Measurements from ENCODE around the gene PDK2. TPM values are rescaled to one million over a fixed set of nuclear protein-coding genes. Genes with fewer than 3 reads are reported as not detected.

The PDK2 gene
- total and polyA plus RNA-seq, 9 of the 15 experiments (the other 6 are each of a cell fraction or from before 2014, with no cell fraction given): 0.03 to 2.5 (median 1.4) TPM

DNA sequence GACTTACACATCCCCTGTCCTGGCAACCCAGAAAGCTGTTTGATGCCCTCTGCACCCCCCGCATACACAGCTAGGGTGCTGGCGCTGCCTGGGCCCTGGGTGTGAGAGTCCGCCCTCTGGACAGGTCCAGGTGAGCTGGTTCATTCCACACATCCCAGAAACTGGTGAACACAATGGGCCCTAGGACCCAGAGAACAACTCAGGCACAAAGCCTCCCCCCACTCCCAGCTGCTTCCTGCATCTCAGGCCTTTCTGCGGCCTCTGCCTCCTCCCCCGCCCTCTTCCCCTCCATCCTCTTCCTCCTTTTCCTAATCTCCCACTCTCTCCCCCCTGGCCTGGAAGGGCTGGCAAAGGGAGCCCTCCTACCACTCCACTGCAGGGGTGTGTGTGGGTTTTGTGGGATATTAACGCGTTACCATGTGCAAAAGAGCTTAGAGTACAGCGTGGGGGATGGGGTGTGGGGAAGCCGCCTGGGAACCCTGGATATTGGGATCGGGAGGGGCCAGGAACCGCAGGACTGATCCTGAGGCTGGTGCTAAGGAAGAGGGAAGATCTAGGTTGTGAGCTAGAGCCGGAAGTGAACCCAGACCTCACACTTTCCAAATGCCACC lies 56.9 kb downstream of the PDK2 start (continued):
- TF ChIP-seq, protein P1, sequence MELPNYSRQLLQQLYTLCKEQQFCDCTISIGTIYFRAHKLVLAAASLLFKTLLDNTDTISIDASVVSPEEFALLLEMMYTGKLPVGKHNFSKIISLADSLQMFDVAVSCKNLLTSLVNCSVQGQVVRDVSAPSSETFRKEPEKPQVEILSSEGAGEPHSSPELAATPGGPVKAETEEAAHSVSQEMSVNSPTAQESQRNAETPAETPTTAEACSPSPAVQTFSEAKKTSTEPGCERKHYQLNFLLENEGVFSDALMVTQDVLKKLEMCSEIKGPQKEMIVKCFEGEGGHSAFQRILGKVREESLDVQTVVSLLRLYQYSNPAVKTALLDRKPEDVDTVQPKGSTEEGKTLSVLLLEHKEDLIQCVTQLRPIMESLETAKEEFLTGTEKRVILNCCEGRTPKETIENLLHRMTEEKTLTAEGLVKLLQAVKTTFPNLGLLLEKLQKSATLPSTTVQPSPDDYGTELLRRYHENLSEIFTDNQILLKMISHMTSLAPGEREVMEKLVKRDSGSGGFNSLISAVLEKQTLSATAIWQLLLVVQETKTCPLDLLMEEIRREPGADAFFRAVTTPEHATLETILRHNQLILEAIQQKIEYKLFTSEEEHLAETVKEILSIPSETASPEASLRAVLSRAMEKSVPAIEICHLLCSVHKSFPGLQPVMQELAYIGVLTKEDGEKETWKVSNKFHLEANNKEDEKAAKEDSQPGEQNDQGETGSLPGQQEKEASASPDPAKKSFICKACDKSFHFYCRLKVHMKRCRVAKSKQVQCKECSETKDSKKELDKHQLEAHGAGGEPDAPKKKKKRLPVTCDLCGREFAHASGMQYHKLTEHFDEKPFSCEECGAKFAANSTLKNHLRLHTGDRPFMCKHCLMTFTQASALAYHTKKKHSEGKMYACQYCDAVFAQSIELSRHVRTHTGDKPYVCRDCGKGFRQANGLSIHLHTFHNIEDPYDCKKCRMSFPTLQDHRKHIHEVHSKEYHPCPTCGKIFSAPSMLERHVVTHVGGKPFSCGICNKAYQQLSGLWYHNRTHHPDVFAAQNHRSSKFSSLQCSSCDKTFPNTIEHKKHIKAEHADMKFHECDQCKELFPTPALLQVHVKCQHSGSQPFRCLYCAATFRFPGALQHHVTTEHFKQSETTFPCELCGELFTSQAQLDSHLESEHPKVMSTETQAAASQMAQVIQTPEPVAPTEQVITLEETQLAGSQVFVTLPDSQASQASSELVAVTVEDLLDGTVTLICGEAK (IDR thresholded peaks at IDR 0.05): no peak; the same call in 1 of the 2 replicates
- TF ChIP-seq, protein P1 (CRISPR knock-in tag; IDR thresholded peaks at IDR 0.05): no peak
- no peak for TF ChIP-seq POLR3G (IDR thresholded peaks at IDR 0.05; ENCODE audit: extremely low read depth, insufficient read length, insufficient replicate concordance)
- no peak for TF ChIP-seq FOXJ3 (CRISPR knock-in tag; IDR thresholded peaks at IDR 0.05)
- no peak for TF ChIP-seq NONO (IDR thresholded peaks at IDR 0.05; ENCODE audit: low read depth in 2 of 2, low read length in 1 of 2)
- no peak for TF ChIP-seq BACH1 (tag; IDR thresholded peaks at IDR 0.05)
- peak; percentile 56; the same call in 1 of the 2 replicates for TF ChIP-seq EP300 (IDR thresholded peaks at IDR 0.05; ENCODE audit: low read length)
- no peak; the same call in 1 of the 2 replicates for TF ChIP-seq ZBTB1 (CRISPR knock-in tag; IDR thresholded peaks at IDR 0.05; ENCODE audit: borderline replicate concordance, low read depth)
- TF ChIP-seq NFATC3 (IDR thresholded peaks at IDR 0.05): no peak
- TF ChIP-seq ZNF717 (CRISPR knock-in tag; IDR thresholded peaks at IDR 0.05): no peak
- 0 out of 2 replicates have a peak, but pooled peaks have one; percentile 18 for TF ChIP-seq SOX6 (IDR thresholded peaks at IDR 0.05)
- TF ChIP-seq CREM (IDR thresholded peaks at IDR 0.05; ENCODE audit: low read depth): peak; percentile 66
- peak; percentile 11 for TF ChIP-seq CXXC5 (CRISPR knock-in tag; IDR thresholded peaks at IDR 0.05)
- TF ChIP-seq CHCHD3 (CRISPR knock-in tag; IDR thresholded peaks at IDR 0.05): no peak
- TF ChIP-seq ELF4 (CRISPR knock-in tag; IDR thresholded peaks at IDR 0.05): peak; percentile 51; the same call in 1 of the 2 replicates
- TF ChIP-seq CC2D1A (IDR thresholded peaks at IDR 0.05): peak; percentile 77
- TF ChIP-seq NFE2L1 (tag; IDR thresholded peaks at IDR 0.05; ENCODE audit: borderline replicate concordance, low read depth): no peak
- TF ChIP-seq, protein P2, sequence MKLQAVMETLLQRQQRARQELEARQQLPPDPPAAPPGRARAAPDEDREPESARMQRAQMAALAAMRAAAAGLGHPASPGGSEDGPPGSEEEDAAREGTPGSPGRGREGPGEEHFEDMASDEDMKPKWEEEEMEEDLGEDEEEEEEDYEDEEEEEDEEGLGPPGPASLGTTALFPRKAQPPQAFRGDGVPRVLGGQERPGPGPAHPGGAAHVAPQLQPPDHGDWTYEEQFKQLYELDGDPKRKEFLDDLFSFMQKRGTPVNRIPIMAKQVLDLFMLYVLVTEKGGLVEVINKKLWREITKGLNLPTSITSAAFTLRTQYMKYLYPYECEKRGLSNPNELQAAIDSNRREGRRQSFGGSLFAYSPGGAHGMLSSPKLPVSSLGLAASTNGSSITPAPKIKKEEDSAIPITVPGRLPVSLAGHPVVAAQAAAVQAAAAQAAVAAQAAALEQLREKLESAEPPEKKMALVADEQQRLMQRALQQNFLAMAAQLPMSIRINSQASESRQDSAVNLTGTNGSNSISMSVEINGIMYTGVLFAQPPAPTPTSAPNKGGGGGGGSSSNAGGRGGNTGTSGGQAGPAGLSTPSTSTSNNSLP (IDR thresholded peaks at IDR 0.05; ENCODE audit: borderline replicate concordance, low read depth, low read length): no peak
- no peak for TF ChIP-seq SMARCB1 (IDR thresholded peaks at IDR 0.05; ENCODE audit: insufficient read length, low read depth)
- no peak for TF ChIP-seq WHSC1 (IDR thresholded peaks at IDR 0.05; ENCODE audit: low read length)

Measured in K562 (cell line).